Neural cell (in vitro differentiated cells): ENCODE measurements around the gene SIGLEC1. TPM values are rescaled to one million over a fixed set of nuclear protein-coding genes. Genes with fewer than 3 reads are reported as not detected.

Experiments
- H2AFZ ChIP-seq: fragments of 200-600, 300-800 bp; sonication (generic), shearing (Covaris generic); 2 replicates; pipeline ENCODE4 v1.6.0; 2014; ENCODE audit warnings: low read depth, mild to moderate bottlenecking, antibody characterized with exemption, low read length, moderate library complexity
- H3F3A ChIP-seq: fragments of 200-600 bp; shearing (Covaris generic); 2 replicates; pipeline ENCODE4 v1.6.1; 2016; ENCODE audit warnings: mild to moderate bottlenecking, moderate library complexity, mixed read lengths, antibody characterized with exemption, low read length; ENCODE audit not compliant: insufficient read depth, poor library complexity, severe bottlenecking
- H3K27ac ChIP-seq: fragments of 200-600, 300-800 bp; sonication (generic), shearing (Covaris generic); 2 replicates; pipeline ENCODE4 v1.5.1; 2014; ENCODE audit warnings: mild to moderate bottlenecking, low read length, moderate library complexity
- H3K27me3 ChIP-seq: fragments of 300-800, 200-600 bp; sonication (generic), shearing (Covaris generic); 2 replicates; pipeline ENCODE4 v1.6.0; 2014; ENCODE audit warnings: mild to moderate bottlenecking, low read depth, low read length, moderate library complexity; ENCODE audit not compliant: insufficient read depth
- H3K36me3 ChIP-seq: fragments of 300-800, 200-600 bp; sonication (generic), shearing (Covaris generic); 2 replicates; pipeline ENCODE4 v1.5.1; 2014; ENCODE audit warnings: mild to moderate bottlenecking, antibody characterized with exemption, low read length, moderate library complexity; ENCODE audit not compliant: insufficient read depth
- H3K4me2 ChIP-seq: fragments of 300-800, 200-600 bp; sonication (generic), shearing (Covaris generic); 2 replicates; pipeline ENCODE4 v1.6.0; 2014; ENCODE audit warnings: mild to moderate bottlenecking, low read length
- H3K4me3 ChIP-seq: fragments of 300-800, 200-600 bp; sonication (generic), shearing (Covaris generic); 2 replicates; pipeline ENCODE4 v1.5.1; 2014; ENCODE audit warnings: mild to moderate bottlenecking, low read length, moderate library complexity
- H3K79me2 ChIP-seq: fragments of 200-600 bp; shearing (Covaris generic); replicated peaks from 2 replicates; pipeline ENCODE4 v1.6.0; 2014; ENCODE audit warnings: mild to moderate bottlenecking, low read length, moderate library complexity; ENCODE audit not compliant: insufficient read depth
- H3K9ac ChIP-seq: fragments of 300-800, 200-600 bp; sonication (generic), shearing (Covaris generic); 2 replicates; pipeline ENCODE4 v1.6.1; 2016; ENCODE audit warnings: mild to moderate bottlenecking, low read length, mixed read lengths
- H3K9me2 ChIP-seq: fragments of 200-600 bp; shearing (Covaris generic); 2 replicates; pipeline ENCODE4 v1.6.1; 2016; ENCODE audit warnings: mild to moderate bottlenecking, low read length, mixed read lengths; ENCODE audit not compliant: insufficient read depth
- H3K9me3 ChIP-seq: fragments of 200-600, 300-800 bp; sonication (generic), shearing (Covaris generic); 2 replicates; pipeline ENCODE4 v1.6.1; 2016; ENCODE audit warnings: mild to moderate bottlenecking, mixed run types, low read length, moderate library complexity, mixed read lengths
- H4K20me1 ChIP-seq: fragments of 200-600 bp; shearing (Covaris generic); 2 replicates; pipeline ENCODE4 v1.6.1; 2016; ENCODE audit warnings: mild to moderate bottlenecking, mixed run types; ENCODE audit not compliant: insufficient read depth
- EP300 ChIP-seq: fragments of 450-650 bp; conservative IDR thresholded peaks from 2 replicates; pipeline ENCODE4 v1.6.1; 2014; ENCODE audit warnings: antibody characterized with exemption, mild to moderate bottlenecking, moderate library complexity; ENCODE audit not compliant: poor library complexity, severe bottlenecking
- EZH2 ChIP-seq: fragments of 200-600, 300-800 bp; shearing (Covaris generic), sonication (generic); IDR thresholded peaks from 2 replicates; pipeline ENCODE4 v1.6.1; 2014; ENCODE audit warnings: antibody characterized with exemption, low read length, borderline replicate concordance, mild to moderate bottlenecking; ENCODE audit not compliant: insufficient read depth, poor library complexity, severe bottlenecking
- MXI1 ChIP-seq: fragments of 450-650 bp; conservative IDR thresholded peaks from 2 replicates; pipeline ENCODE4 v1.6.1; 2014; ENCODE audit warnings: antibody characterized with exemption, mild to moderate bottlenecking; ENCODE audit not compliant: poor library complexity, severe bottlenecking
- POLR2AphosphoS5 ChIP-seq: IDR thresholded peaks from 2 replicates; pipeline ENCODE4 v1.6.1; 2012
- RAD21 ChIP-seq: fragments of 450-650 bp; conservative IDR thresholded peaks from 2 replicates; pipeline ENCODE4 v1.6.1; 2014; ENCODE audit warnings: antibody characterized with exemption, mild to moderate bottlenecking, moderate library complexity
- REST ChIP-seq: IDR thresholded peaks from 2 replicates; pipeline ENCODE4 v1.6.1; 2012; ENCODE audit warnings: borderline replicate concordance
- SMC3 ChIP-seq: fragments of 450-650 bp; conservative IDR thresholded peaks from 2 replicates; pipeline ENCODE4 v1.6.1; 2014; ENCODE audit warnings: antibody characterized with exemption, mild to moderate bottlenecking, moderate library complexity; ENCODE audit not compliant: poor library complexity
- TAF1 ChIP-seq: IDR thresholded peaks from 2 replicates; pipeline ENCODE4 v1.6.1; 2012; ENCODE audit warnings: low read depth
- polyA plus RNA-seq: library from polyadenylated mRNA; depleted of rRNA; stranded (reverse); fragments of >200 nt; gene quantifications from 2 replicates; pipeline ENCODE4 v1.2.3, GENCODE V29; 2014
- TF ChIP-seq, protein P1 (sequence below): fragments of 450-650 bp; IDR thresholded peaks from 2 replicates; pipeline ENCODE4 v1.5.1; 2014; ENCODE audit warnings: antibody characterized with exemption, mild to moderate bottlenecking, moderate library complexity; ENCODE audit not compliant: poor library complexity, severe bottlenecking

SIGLEC1 gene
- polyA plus RNA-seq, 1 donor from 2014 or later, result 0.12 TPM

- Histone ChIP-seq H3K27me3 (no peaks in the 10 kb centered on the region), H4K20me1 (no peaks in the 10 kb centered on the region), H3F3A (no peaks in the 10 kb centered on the region), H2AFZ (no peak overlapping the region), H3K9ac (no peak overlapping the region), H3K9me2 (no peaks in the 10 kb centered on the region), H3K9me3 (no peaks in the 10 kb centered on the region), H3K27ac (no peak overlapping the region), H3K36me3 (no peaks in the 10 kb centered on the region), H3K4me3 (no peak overlapping the region), H3K4me2 (no peak overlapping the region), H3K79me2 (no peaks in the 10 kb centered on the region)
- TF ChIP-seq RAD21 (no peak), SMC3 (no peak), TAF1 (no peak), EP300 (no peak), EZH2 (no peak), MXI1 (no peak), REST (no peak)
- TF ChIP-seq, protein P1, sequence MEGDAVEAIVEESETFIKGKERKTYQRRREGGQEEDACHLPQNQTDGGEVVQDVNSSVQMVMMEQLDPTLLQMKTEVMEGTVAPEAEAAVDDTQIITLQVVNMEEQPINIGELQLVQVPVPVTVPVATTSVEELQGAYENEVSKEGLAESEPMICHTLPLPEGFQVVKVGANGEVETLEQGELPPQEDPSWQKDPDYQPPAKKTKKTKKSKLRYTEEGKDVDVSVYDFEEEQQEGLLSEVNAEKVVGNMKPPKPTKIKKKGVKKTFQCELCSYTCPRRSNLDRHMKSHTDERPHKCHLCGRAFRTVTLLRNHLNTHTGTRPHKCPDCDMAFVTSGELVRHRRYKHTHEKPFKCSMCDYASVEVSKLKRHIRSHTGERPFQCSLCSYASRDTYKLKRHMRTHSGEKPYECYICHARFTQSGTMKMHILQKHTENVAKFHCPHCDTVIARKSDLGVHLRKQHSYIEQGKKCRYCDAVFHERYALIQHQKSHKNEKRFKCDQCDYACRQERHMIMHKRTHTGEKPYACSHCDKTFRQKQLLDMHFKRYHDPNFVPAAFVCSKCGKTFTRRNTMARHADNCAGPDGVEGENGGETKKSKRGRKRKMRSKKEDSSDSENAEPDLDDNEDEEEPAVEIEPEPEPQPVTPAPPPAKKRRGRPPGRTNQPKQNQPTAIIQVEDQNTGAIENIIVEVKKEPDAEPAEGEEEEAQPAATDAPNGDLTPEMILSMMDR, result no peak
Measured at GRCh38 chr20:3692706-3693294, 19.6 kb downstream of the SIGLEC1 start.

GRCh38 chr20:3691897-3692296 lies 20.5 kb downstream of the SIGLEC1 start:
- H3K79me2 ChIP-seq, result no peaks in the 10 kb centered on the region
- no peaks in the 10 kb centered on the region for H3K36me3 ChIP-seq
- H3K27ac ChIP-seq, result no peak overlapping the region
- H3K9ac ChIP-seq, result no peak overlapping the region
- H3K27me3 ChIP-seq, result no peaks in the 10 kb centered on the region
- no peaks in the 10 kb centered on the region for H3K9me2 ChIP-seq
- H3K4me2 ChIP-seq, result no peak overlapping the region
- TF ChIP-seq POLR2AphosphoS5, result no peak
- no peak for TF ChIP-seq RAD21
- H4K20me1 ChIP-seq, result no peaks in the 10 kb centered on the region
- H3K9me3 ChIP-seq, result no peaks in the 10 kb centered on the region
- no peaks in the 10 kb centered on the region for H3F3A ChIP-seq
- no peak overlapping the region for H3K4me3 ChIP-seq
- H2AFZ ChIP-seq, result no peak overlapping the region

- Histone ChIP-seq H3F3A (no peaks in the 10 kb centered on the region), H4K20me1 (no peaks in the 10 kb centered on the region)
Measured at GRCh38 chr20:3691306-3691705, 21.1 kb downstream of the SIGLEC1 start.

More at GRCh38 chr20:3691306-3691705, 21.1 kb downstream of the SIGLEC1 start:
- Histone ChIP-seq H3K36me3 (no peaks in the 10 kb centered on the region), H3K9me3 (no peaks in the 10 kb centered on the region), H3K27me3 (no peaks in the 10 kb centered on the region), H3K4me3 (no peak overlapping the region), H3K9me2 (no peaks in the 10 kb centered on the region), H3K9ac (no peak overlapping the region), H3K79me2 (no peaks in the 10 kb centered on the region), H3K27ac (no peak overlapping the region), H3K4me2 (no peak overlapping the region), H2AFZ (no peak overlapping the region)
- no peak for TF ChIP-seq REST
- no peak for TF ChIP-seq MXI1
- TF ChIP-seq, protein P1, result no peak
- TF ChIP-seq EZH2, result no peak
- no peak for TF ChIP-seq EP300
- no peak for TF ChIP-seq SMC3
- TF ChIP-seq POLR2AphosphoS5, result no peak
- no peak for TF ChIP-seq TAF1
- TF ChIP-seq RAD21, result no peak
